ENCODE results near the gene MCRIP2.

MCRIP2 gene

GRCh38 chr16:637081-638018 is 4.3 kb upstream of the MCRIP2 start:
- H3K27me3 ChIP-seq (replicated peaks; ENCODE audit: control insufficient read depth, insufficient read depth, low read length) = no peaks in the 10 kb centered on the region
- H3K36me3 ChIP-seq (ENCODE audit: control insufficient read depth, insufficient read depth, low read length) = peaks cover 4% of the 10 kb centered on the region; the same call in 1 of the 2 replicates
- no peak for DNase-seq (ENCODE audit: extremely low read depth, insufficient read length)
- TF ChIP-seq CTCF (IDR thresholded peaks at IDR 0.05; ENCODE audit: insufficient read depth, low read length, poor library complexity, severe bottlenecking) = no peak
- H3K4me3 ChIP-seq (replicated peaks; ENCODE audit: low read depth, low read length) = peak overlapping the region; percentile 86

- H3K36me3 ChIP-seq (ENCODE audit: control insufficient read depth, insufficient read depth, low read length) = peaks cover 4% of the 10 kb centered on the region; the same call in 1 of the 2 replicates
- DNase-seq (ENCODE audit: extremely low read depth, insufficient read length) = no peak
- no peak for TF ChIP-seq CTCF (IDR thresholded peaks at IDR 0.05; ENCODE audit: insufficient read depth, low read length, poor library complexity, severe bottlenecking)
- no peaks in the 10 kb centered on the region for H3K27me3 ChIP-seq (replicated peaks; ENCODE audit: control insufficient read depth, insufficient read depth, low read length)
- no peak overlapping the region for H3K4me3 ChIP-seq (replicated peaks; ENCODE audit: low read depth, low read length)
Observed at GRCh38 chr16:638034-638543, 3.5 kb upstream of the MCRIP2 start.

GRCh38 chr16:638836-639235 is 2.8 kb upstream of the MCRIP2 start:
- no peak for TF ChIP-seq CTCF (IDR thresholded peaks at IDR 0.05; ENCODE audit: insufficient read depth, low read length, poor library complexity, severe bottlenecking)
- H3K27me3 ChIP-seq (replicated peaks; ENCODE audit: control insufficient read depth, insufficient read depth, low read length) = no peaks in the 10 kb centered on the region
- DNase-seq (ENCODE audit: extremely low read depth, insufficient read length) = no peak
- no peak overlapping the region for H3K4me3 ChIP-seq (replicated peaks; ENCODE audit: low read depth, low read length)
- H3K36me3 ChIP-seq (ENCODE audit: control insufficient read depth, insufficient read depth, low read length) = peaks cover 4% of the 10 kb centered on the region; the same call in 1 of the 2 replicates

- no peak for TF ChIP-seq CTCF (IDR thresholded peaks at IDR 0.05; ENCODE audit: insufficient read depth, low read length, poor library complexity, severe bottlenecking)
- Histone ChIP-seq H3K36me3 (ENCODE audit: control insufficient read depth, insufficient read depth, low read length) (no peaks in the 10 kb centered on the region; the same call in 1 of the 2 replicates), H3K27me3 (replicated peaks; ENCODE audit: control insufficient read depth, insufficient read depth, low read length) (no peaks in the 10 kb centered on the region), H3K4me3 (replicated peaks; ENCODE audit: low read depth, low read length) (peak overlapping the region; percentile 91)
- DNase-seq (ENCODE audit: extremely low read depth, insufficient read length) = no peak
Observed at GRCh38 chr16:640614-641013, 1.0 kb upstream of the MCRIP2 start.

GRCh38 chr16:642189-643049 is 791 bp downstream of the MCRIP2 start:
- TF ChIP-seq CTCF (IDR thresholded peaks at IDR 0.05; ENCODE audit: insufficient read depth, low read length, poor library complexity, severe bottlenecking) = no peak
- peaks cover 4% of the 10 kb centered on the region for H3K36me3 ChIP-seq (ENCODE audit: control insufficient read depth, insufficient read depth, low read length)
- peak; percentile 79 for DNase-seq (ENCODE audit: extremely low read depth, insufficient read length)
- H3K4me3 ChIP-seq (replicated peaks; ENCODE audit: low read depth, low read length) = peak overlapping the region; percentile 91
- H3K27me3 ChIP-seq (replicated peaks; ENCODE audit: control insufficient read depth, insufficient read depth, low read length) = no peaks in the 10 kb centered on the region

Measured in GM06990 (cell line).